ENCODE measurements around the gene RYR1. TPM values are rescaled to one million over a fixed set of nuclear protein-coding genes. Genes with fewer than 3 reads are reported as not detected.

RYR1 gene
- under 0.01 and 0.61 TPM in 2 replicates for total RNA-seq

GRCh38 chr19:38433268-38433733 is at the start of gene RYR1:
RYR1 (plus strand) TSS chr19:38433691; CDS start chr19:38433830, 139 bp downstream.

GRCh38 chr19:38387550-38388348 is 45.7 kb upstream of the RYR1 start, which contains the start of gene GGN:
GGN (minus strand) TSS chr19:38388034; CDS start chr19:38387261, 773 bp downstream.

GRCh38 chr19:38388349-38389100 is 45.0 kb upstream of the RYR1 start, which contains the start of gene SPRED3:
SPRED3 (plus strand) TSS chr19:38388697; CDS start chr19:38390303, 1,606 bp downstream.

GRCh38 chr19:38402967-38403674 is 30.4 kb upstream of the RYR1 start, which contains the start of gene FAM98C:
FAM98C (plus strand) TSS chr19:38403093; CDS start chr19:38403154, 61 bp downstream.

GRCh38 chr19:38425810-38426466 is 7.6 kb upstream of the RYR1 start, which contains the start of gene RASGRP4:
RASGRP4 (minus strand) TSS chr19:38426219; CDS start chr19:38426091, 128 bp downstream.

GRCh38 chr19:38617764-38618589 is 184.5 kb downstream of the RYR1 start, which contains the start of gene MAP4K1:
MAP4K1 (minus strand) TSS chr19:38617953; CDS start chr19:38617895, 58 bp downstream.

GRCh38 chr19:38618590-38619360 is 185.3 kb downstream of the RYR1 start, which contains the start of gene EIF3K:
EIF3K (plus strand) TSS chr19:38619188; CDS start chr19:38619269, 81 bp downstream.

Other genes starting within 250 kb of the RYR1 start
- gene DPF1, start 209.5 kb upstream of the RYR1 start, total RNA-seq, result 1.2 and 1.6 TPM in 2 replicates
- gene PPP1R14A, start 177.3 kb upstream of the RYR1 start, total RNA-seq, result 0.65 TPM in 1 of 2 replicates, not detected in the other
- 0.76 and 1.3 TPM in 2 replicates for gene SPINT2, start 169.1 kb upstream of the RYR1 start, total RNA-seq
- 6.7 and 7.5 TPM in 2 replicates for gene C19orf33, start 129.4 kb upstream of the RYR1 start, total RNA-seq
- 81.2 and 91.3 TPM in 2 replicates for gene YIF1B, start 117.7 kb upstream of the RYR1 start, total RNA-seq
- 1.8 and 2.9 TPM in 2 replicates for gene KCNK6, start 113.8 kb upstream of the RYR1 start, total RNA-seq
- gene CATSPERG, start 97.9 kb upstream of the RYR1 start, total RNA-seq, result under 0.01 and 2.9 TPM in 2 replicates
- 351 and 475 TPM in 2 replicates for gene PSMD8, start 59.1 kb upstream of the RYR1 start, total RNA-seq
- gene GGN, start 45.7 kb upstream of the RYR1 start, total RNA-seq, result 0.30 and 0.32 TPM in 2 replicates
- 1.4 and 2.6 TPM in 2 replicates for gene SPRED3, start 45.0 kb upstream of the RYR1 start, total RNA-seq
- gene FAM98C, start 30.6 kb upstream of the RYR1 start, total RNA-seq, result 7.8 and 11.4 TPM in 2 replicates
- gene RASGRP4, start 7.5 kb upstream of the RYR1 start, total RNA-seq, result not detected in 2 replicates
- 0.15 TPM in 1 of 2 replicates, not detected in the other for gene MAP4K1, start 184.3 kb downstream of the RYR1 start, total RNA-seq
- 277 and 466 TPM in 2 replicates for gene EIF3K, start 185.5 kb downstream of the RYR1 start, total RNA-seq
- gene ACTN4, start 214.0 kb downstream of the RYR1 start, total RNA-seq, result 211 and 395 TPM in 2 replicates